Measurements from ENCODE around the gene PCDHB11.
"Not testable (repeated sequence)": the region's sequence is repeated elsewhere in the genome, so short reads cannot be mapped to it uniquely, and the experiment has no call there.

- TF ChIP-seq, protein P1, sequence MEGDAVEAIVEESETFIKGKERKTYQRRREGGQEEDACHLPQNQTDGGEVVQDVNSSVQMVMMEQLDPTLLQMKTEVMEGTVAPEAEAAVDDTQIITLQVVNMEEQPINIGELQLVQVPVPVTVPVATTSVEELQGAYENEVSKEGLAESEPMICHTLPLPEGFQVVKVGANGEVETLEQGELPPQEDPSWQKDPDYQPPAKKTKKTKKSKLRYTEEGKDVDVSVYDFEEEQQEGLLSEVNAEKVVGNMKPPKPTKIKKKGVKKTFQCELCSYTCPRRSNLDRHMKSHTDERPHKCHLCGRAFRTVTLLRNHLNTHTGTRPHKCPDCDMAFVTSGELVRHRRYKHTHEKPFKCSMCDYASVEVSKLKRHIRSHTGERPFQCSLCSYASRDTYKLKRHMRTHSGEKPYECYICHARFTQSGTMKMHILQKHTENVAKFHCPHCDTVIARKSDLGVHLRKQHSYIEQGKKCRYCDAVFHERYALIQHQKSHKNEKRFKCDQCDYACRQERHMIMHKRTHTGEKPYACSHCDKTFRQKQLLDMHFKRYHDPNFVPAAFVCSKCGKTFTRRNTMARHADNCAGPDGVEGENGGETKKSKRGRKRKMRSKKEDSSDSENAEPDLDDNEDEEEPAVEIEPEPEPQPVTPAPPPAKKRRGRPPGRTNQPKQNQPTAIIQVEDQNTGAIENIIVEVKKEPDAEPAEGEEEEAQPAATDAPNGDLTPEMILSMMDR (IDR thresholded peaks at IDR 0.05; ENCODE audit: low read depth, low read length, missing input control): not testable (repeated sequence)
- TF ChIP-seq TAF1 (conservative IDR thresholded peaks at IDR 0.05); ATF3 (IDR thresholded peaks at IDR 0.05); REST (IDR thresholded peaks at IDR 0.05); FOXA1 (IDR thresholded peaks at IDR 0.05); RAD21 (IDR thresholded peaks at IDR 0.05); HNF4G (IDR thresholded peaks at IDR 0.05); GABPA (IDR thresholded peaks at IDR 0.05 in 1 of 2, conservative IDR thresholded peaks at IDR 0.05 in 1 of 2): not testable (repeated sequence)
Observed at GRCh38 chr5:141179371-141179770, 20.1 kb upstream of the PCDHB11 start.
